ENCODE measurements around the gene ABCC3.
"Not testable (repeated sequence)": the region's sequence is repeated elsewhere in the genome, so short reads cannot be mapped to it uniquely, and the experiment has no call there.

The ABCC3 gene

DNA sequence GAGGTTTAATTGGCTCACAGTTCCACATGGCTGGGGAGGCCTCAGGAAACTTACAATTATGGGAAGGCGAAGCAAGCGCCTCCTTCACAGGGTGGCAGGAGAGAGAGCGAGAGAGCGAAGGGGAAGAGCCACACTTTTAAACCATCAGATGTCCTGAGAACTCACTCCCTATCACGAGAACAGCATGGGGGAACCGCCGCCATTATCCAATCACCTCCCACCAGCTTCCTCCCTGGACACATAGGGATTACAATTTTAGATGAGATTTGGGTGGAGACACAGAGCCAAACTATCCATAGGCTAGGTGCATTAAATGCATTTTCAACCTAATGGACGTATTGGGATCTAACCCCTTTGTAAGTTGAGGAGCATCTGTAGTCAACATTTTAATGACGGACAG, 78.0 kb downstream of the ABCC3 start:
- no peak for DNase-seq

DNA sequence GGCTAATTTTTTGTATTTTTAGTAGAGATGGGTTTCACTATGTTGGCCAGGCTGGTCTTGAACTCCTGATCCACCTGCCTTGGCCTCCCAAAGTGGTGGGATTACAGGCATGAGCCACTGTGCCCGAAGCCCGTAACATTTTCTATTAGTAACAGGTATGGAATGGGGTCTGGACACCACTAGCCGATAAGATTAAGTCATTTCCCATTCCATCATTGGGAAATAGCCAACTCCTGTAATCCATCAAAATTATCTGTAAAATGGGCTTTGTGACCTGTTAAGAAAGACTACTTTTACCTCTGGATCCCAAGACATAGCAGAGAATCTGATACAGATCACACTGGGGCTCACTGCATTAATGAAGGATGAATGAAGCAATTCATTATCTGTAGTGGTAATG, 80.8 kb downstream of the ABCC3 start:
- DNase-seq = no peak

DNA sequence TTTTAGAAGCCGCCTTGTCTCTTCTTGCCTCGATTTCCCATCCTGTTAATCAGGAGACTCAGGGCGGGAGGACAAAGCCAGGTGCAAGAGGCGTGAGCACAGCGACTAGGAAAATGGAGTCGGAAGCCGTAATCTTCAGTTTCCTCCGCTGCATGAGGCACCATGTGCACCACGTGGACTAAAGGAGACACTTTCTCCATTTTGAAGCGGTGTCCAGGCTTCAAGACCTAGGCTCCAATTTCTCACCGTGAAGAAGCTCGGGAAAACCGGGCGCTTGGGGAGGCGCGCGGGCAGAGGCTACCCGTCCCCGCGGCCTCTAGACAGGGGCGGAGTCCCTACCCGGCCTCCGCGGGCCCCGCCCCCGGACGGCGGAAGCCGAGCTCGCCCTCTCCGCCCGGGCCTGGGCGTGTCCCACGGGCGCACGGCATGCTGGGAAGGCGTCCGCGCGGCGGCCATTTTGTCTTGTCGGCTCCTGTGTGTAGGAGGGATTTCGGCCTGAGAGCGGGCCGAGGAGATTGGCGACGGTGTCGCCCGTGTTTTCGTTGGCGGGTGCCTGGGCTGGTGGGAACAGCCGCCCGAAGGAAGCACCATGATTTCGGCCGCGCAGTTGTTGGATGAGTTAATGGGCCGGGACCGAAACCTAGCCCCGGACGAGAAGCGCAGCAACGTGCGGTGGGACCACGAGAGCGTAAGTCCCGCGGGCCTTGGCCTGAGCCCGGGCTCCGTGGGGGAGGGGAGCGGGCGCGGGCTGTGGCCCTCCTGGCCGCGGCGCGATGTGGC, 84.7 kb downstream of the ABCC3 start, which contains the start of gene LUC7L3:
TSS of gene LUC7L3 (plus strand) at position 460 of the 780 bp plus-strand sequence. CDS start at position 590, 130 bp downstream.
- DNase-seq = peak; percentile 70 to 89

DNA sequence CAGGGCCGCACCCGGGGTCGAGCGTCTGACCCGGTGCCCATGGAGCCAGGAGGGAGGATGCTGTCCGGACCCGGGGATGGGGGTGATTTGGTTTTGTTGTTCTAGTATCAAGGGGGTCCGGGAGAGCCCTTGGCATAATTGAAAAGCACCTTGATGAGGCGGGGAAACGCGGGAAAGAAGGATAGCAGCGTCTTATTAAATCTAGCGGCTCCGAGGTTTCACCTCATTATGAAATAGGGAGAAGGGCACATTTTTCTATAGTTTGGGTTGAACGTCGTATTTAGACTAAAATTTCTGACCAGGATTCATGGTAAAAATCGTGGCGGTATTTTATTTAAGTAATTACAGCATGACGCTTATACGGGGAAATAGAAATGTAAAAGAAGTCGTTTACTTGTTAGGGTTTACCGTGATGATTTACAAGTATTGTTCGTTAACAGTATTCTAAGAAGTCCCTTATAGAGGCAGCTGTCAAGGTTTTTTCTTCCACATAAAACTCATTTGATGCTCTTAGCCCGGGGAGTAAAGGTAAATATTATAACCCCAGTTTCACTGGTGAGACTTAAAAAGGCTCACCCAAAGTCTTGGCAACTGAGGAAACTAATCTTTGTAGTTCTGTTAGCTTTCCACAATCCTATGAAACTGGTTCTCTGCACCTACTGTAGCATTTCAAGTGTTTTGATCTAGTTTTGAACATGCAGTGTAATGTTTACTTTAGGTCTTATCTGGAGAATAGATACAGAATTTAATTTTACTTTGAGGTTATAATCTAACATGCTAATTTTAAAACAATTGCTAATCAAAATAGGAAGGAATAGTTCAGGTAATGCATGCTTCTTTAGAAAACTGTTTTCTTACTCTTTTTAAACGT, 85.5 kb downstream of the ABCC3 start:
- DNase-seq = peak in 1 of 2 experiments; percentile 61

DNA sequence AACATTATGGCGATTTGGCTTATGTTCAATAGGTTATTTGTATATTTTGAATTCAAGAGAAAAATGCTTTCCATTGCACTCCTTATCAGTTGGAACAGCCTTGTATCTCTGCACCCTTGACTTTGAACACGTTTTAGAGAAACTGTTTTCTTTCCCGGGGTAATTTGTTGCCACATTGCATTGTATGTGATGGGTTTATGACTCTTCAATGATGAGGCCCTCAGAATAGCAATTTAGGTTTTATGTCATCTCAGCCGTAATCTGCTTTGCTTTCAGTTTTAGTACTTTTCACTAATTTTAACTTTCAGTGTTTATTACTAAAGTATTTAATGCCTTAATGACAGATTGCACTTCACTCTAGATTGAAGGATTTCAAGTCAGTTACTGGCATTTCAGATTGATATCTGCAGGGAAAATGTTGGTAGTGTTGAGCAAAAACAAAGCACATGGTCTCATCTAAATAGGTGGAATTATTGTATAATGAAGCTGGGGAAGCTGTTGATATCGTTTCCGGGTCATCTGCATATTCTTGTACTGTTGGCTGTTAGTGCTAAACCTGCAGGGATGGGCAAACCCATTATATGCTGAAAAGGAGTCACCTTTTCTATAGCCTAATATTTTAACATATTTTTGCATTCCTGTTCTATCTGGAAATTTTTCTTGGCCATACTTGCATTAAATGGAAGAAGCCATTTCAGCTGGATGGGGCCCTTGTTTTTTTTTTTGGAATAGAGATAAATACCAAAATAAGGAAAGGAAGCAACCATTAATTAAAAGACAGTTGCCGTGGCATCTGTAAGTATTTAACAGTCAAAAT, 86.7 kb downstream of the ABCC3 start:
- DNase-seq = peak in 1 of 2 experiments; percentile 25

DNA sequence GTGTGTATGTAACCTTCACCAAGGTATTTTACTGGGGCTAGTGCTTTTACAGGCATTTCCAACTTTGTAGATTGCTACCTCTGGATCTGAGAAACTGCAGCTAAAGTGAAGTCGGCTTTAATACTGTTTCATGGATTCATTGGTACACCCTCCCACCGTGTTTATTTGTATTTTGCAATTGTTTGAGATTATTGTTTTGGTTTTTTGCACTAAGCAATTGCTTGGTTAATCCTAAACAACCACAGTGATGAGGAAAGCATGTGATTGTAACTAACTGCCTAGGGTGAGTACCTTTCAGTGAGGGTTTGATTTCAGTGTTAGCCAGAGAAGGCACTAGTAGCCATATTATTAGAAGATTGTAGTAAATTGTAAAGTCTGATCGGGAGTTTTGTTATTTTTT, 88.1 kb downstream of the ABCC3 start:
- DNase-seq = no peak

- DNase-seq = not testable (repeated sequence)
Measured at GRCh38 chr17:50724622-50725021, 89.9 kb downstream of the ABCC3 start.

DNA sequence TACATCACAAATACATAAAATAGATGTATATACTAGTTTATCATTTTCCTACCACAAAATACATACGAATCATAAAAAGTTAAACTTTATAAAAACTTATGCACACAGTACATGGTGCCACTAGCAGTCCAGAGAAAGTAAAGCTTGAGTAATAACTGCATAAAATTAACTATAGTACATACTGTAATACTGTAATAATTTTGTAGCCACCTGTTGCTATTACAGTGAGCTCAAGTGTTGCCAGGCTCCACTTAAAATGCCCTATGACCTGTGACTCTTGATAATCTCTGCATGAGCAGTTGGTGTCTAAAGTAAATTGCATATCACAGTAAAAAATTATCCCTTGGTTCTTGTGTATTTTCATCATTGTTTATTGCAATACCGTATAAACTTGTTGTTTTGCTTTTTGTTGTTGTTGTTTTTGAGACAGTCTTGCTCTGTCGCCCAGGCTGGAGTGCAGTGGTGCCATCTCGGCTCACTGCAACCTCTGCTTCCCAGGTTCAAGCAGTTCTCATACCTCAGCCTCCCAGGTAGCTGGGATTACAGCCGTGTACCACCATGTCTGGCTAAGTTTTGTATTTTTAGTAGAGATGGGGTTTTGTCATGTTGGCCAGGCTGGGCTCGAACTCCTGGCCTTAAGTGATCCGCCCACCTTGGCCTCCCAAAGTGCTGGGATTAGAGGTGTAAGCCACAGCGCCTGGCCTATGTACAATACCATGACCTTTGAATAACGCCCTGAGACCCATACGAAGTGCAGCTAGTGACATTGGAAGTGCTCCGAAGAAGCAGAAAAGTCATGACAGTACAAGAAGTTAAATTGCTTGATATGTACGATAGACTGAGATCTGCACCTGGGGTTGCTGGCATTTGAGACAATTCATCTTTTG, 91.3 kb downstream of the ABCC3 start:
- DNase-seq = no peak

GRCh38 chr17:50728112-50728429, 93.4 kb downstream of the ABCC3 start:
- DNase-seq = no peak

DNA sequence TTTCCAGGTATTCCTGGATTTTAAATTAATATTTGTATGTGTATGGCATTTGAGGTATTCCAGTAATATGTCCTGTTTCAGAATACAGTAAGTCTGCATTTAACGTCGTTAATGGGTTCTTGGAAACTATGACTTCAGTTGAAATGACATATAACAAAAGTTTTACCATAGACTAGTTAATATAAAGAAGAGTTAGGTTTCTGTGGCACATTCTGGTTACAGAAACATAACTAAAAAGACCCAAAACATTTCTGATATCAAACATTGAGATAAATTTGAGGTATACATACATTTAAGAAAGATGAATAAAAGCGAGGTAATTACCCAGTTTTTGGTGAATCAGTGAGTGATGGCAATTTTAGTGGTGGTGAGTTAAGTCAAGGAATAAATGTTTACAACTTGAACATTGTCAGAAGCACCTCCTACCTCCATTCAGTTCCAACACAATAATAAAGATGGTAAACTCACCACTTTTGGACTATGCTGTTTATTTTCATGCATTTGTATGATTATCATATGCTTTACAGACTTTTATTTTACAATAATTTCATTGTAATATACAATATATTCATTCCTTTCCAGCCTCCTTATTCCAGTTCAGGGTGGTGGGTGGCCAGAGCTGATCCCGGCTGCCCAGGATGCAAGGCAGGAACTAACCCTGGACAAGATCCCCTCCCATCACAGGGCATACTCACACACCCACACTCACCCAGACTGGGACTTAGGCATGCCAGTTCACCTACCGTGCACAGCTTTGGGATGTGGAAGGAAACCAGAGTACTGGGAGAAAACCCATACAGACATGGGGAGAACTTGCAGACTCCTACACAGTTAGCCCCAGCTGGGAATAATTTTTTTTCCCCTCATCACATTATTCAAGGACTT, 94.4 kb downstream of the ABCC3 start:
- DNase-seq = no peak

- no peak for DNase-seq
Measured at GRCh38 chr17:50731575-50732460, 97.1 kb downstream of the ABCC3 start.

DNA sequence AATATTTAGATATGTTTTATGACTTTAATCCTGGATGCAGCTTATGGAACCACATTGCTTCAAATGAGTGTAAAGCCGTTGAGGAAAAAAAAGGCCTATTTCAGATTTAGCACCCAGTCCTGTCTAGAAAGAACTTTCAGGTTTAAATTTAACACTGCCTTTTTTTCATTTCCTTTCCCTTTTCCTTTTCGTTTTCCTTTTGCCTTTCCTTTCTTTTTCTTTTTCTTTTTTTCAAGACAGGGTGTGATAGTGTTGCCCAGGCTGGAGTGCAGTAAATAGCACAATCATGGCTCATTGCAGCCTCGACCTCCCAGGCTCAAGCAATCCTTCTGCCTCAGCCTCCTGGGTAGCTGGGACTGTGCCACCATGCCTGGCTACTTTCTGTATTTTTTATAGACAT, 100.6 kb downstream of the ABCC3 start:
- DNase-seq = no peak

- DNase-seq = no peak
Measured at GRCh38 chr17:50737118-50737698, 102.5 kb downstream of the ABCC3 start.

DNA sequence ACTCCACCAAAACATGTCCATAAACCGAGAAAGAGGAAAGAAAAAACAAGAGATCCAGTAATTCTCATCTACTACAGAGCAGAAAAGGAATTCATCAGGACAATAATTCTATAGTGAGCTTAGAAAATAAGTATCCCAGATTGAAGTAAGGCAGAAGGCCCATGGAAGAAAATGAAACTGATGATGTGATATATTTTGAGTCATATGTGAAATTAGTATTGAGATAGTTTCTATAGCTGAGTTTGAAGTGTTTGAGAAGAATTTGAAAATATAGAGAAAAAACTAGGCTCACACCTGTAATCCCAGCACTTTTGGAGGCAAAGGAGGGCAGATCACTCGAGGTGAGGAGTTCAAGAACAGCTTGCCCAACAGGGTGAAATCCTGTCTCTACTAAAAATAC, 104.4 kb downstream of the ABCC3 start:
- no peak for DNase-seq
